HG03175 (cell line): ENCODE data around the gene CAMLG.

Source experiments
- ATAC-seq: cut with Tn5 transposase; IDR thresholded peaks from one replicate; pipeline ENCODE4 v1.9.1; 2021; ENCODE audit warnings: mild to moderate bottlenecking, moderate library complexity; ENCODE audit not compliant: unreplicated experiment

The CAMLG gene

GRCh38 chr5:134772461-134773125 lies 34.2 kb downstream of the CAMLG start:
- no peak for ATAC-seq

- ATAC-seq: no peak
These were observed 39.0 kb downstream of the CAMLG start for GRCh38 chr5:134777366-134777765.

GRCh38 chr5:134784241-134784920 lies 46.0 kb downstream of the CAMLG start:
- no peak for ATAC-seq

- no peak for ATAC-seq
These were observed 46.7 kb downstream of the CAMLG start for GRCh38 chr5:134784946-134785620.

- no peak for ATAC-seq
These were observed 49.3 kb downstream of the CAMLG start for GRCh38 chr5:134787692-134788091.

- no peak for ATAC-seq
These were observed 53.2 kb downstream of the CAMLG start for GRCh38 chr5:134791580-134791979.

- ATAC-seq: no peak
These were observed 53.9 kb downstream of the CAMLG start for GRCh38 chr5:134792286-134792685.

GRCh38 chr5:134793111-134793510 lies 54.8 kb downstream of the CAMLG start:
- no peak for ATAC-seq

GRCh38 chr5:134794082-134794481 lies 55.7 kb downstream of the CAMLG start:
- ATAC-seq: no peak

GRCh38 chr5:134794819-134795218 lies 56.5 kb downstream of the CAMLG start:
- no peak for ATAC-seq

- no peak for ATAC-seq
These were observed 60.1 kb downstream of the CAMLG start for GRCh38 chr5:134798468-134798867.
